ENCODE data around the gene SERPINC1. TPM values are rescaled to one million over a fixed set of nuclear protein-coding genes. Genes with fewer than 3 reads are reported as not detected.

SERPINC1 gene
- total RNA-seq, 1 donor from 2014 or later, result not detected

DNA sequence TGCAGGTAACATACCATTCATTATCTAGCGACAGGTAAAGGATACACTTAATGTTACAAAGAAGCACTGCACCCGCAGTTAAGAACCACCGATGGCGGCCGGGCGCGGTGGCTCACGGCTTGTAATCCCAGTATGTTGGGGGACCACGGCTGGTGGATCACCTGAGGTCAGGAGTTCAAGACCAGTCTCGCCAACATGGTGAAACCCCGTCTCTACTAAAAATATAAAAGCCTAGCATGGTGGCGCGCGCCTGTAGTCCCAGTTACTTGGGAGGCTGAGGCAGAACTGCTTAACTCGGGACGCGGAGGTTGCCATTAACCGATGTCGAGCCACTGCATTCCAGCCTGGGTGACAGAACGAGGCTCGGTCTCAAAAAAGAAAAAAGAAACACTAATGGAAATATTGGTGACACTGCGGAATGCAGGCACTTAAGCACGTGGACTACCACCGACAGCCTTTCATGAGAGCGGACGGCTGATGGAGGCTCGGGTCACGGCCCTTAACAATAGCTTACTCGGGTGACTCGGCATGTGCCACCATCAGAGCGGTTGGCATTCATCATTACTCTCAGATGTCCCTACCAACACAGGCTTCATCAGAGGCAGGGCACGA lies 49.9 kb downstream of the SERPINC1 start:
- peak overlapping the region; percentile 78 for H3K27ac ChIP-seq (ENCODE audit: low read depth, low read length)
- no peak for TF ChIP-seq EZH2 (IDR thresholded peaks at IDR 0.05; ENCODE audit: insufficient read depth, low read length)
- TF ChIP-seq, protein P1, sequence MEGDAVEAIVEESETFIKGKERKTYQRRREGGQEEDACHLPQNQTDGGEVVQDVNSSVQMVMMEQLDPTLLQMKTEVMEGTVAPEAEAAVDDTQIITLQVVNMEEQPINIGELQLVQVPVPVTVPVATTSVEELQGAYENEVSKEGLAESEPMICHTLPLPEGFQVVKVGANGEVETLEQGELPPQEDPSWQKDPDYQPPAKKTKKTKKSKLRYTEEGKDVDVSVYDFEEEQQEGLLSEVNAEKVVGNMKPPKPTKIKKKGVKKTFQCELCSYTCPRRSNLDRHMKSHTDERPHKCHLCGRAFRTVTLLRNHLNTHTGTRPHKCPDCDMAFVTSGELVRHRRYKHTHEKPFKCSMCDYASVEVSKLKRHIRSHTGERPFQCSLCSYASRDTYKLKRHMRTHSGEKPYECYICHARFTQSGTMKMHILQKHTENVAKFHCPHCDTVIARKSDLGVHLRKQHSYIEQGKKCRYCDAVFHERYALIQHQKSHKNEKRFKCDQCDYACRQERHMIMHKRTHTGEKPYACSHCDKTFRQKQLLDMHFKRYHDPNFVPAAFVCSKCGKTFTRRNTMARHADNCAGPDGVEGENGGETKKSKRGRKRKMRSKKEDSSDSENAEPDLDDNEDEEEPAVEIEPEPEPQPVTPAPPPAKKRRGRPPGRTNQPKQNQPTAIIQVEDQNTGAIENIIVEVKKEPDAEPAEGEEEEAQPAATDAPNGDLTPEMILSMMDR (IDR thresholded peaks at IDR 0.05; ENCODE audit: insufficient read depth, low read depth, low read length), result no peak
- H3K4me1 ChIP-seq (ENCODE audit: insufficient read depth, low read length), result peaks cover 6% of the 10 kb centered on the region
- peak overlapping the region; percentile 98 for H3K4me3 ChIP-seq (ENCODE audit: insufficient read depth, low read depth, low read length)
- DNase-seq (ENCODE audit: low read depth) (no peak), FAIRE-seq (no peak)
- Mint-ChIP-seq H3K27ac (ENCODE audit: unreplicated experiment) (peak overlapping the region; percentile 99), H3K36me3 (ENCODE audit: low read depth, unreplicated experiment) (peaks cover 46% of the 10 kb centered on the region), H3K4me3 (ENCODE audit: unreplicated experiment) (peak overlapping the region; percentile 99), H3K4me1 (ENCODE audit: low read depth, unreplicated experiment) (peaks cover 25% of the 10 kb centered on the region), H3K27me3 (ENCODE audit: low read depth, unreplicated experiment) (no peaks in the 10 kb centered on the region), H3K9me3 (ENCODE audit: unreplicated experiment) (no peaks in the 10 kb centered on the region)
- peaks cover 49% of the 10 kb centered on the region for H3K36me3 ChIP-seq (ENCODE audit: insufficient read depth, low read length)
- no peaks in the 10 kb centered on the region for H3K27me3 ChIP-seq (ENCODE audit: insufficient read depth, low read length)
- no peak overlapping the region for H2AFZ ChIP-seq (ENCODE audit: low read depth, low read length)
- peaks cover 55% of the 10 kb centered on the region for H4K20me1 ChIP-seq (ENCODE audit: insufficient read depth, low read length)
- H3K9ac ChIP-seq (ENCODE audit: low read length), result peak overlapping the region; percentile 95
- H3K4me2 ChIP-seq (ENCODE audit: low read length), result peak overlapping the region; percentile 87
- H3K9me3 ChIP-seq (ENCODE audit: insufficient read depth, low read depth, low read length), result no peaks in the 10 kb centered on the region
- peaks cover 52% of the 10 kb centered on the region for H3K79me2 ChIP-seq (ENCODE audit: insufficient read depth, low read length)

DNA sequence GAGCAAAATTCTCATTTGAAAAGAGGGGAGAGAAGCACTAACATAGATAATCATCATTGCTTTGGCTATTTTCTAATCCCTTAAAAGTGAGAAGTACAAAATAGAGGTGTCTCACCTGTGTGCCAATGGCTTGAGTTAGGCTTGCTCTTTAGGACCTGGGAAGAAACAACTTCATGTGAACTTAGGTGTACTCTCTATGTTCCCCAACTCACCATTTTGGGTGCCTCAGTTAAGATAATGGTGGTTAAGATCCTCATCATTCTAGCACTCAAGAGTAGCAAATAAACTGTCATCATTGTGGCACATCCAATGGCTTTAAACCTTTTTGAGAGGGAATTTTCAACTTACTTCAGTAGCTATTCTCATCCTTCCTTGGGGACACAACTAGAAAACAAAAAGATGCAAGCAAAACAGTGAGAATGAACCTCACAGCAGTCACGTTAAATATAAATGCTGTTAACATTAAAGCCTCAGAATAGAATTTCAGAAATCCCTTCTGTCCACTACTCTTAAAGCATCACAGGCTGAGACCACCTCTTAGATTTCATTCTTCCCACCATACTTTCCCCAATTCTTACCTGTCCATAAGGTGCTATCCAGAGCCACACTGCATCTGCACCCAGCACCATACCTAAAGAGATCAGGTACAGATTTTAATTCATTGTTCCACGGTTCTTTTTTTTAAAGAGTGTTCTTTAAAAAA lies 50.6 kb downstream of the SERPINC1 start:
- Mint-ChIP-seq H3K36me3 (ENCODE audit: low read depth, unreplicated experiment) (peaks cover 46% of the 10 kb centered on the region), H3K27me3 (ENCODE audit: low read depth, unreplicated experiment) (no peaks in the 10 kb centered on the region), H3K4me1 (ENCODE audit: low read depth, unreplicated experiment) (peaks cover 25% of the 10 kb centered on the region), H3K27ac (ENCODE audit: unreplicated experiment) (peak overlapping the region; percentile 99), H3K9me3 (ENCODE audit: unreplicated experiment) (no peaks in the 10 kb centered on the region), H3K4me3 (ENCODE audit: unreplicated experiment) (peak overlapping the region; percentile 99)
- H4K20me1 ChIP-seq (ENCODE audit: insufficient read depth, low read length), result peaks cover 62% of the 10 kb centered on the region
- H2AFZ ChIP-seq (ENCODE audit: low read depth, low read length), result no peak overlapping the region
- H3K27ac ChIP-seq (ENCODE audit: low read depth, low read length), result peak overlapping the region; percentile 78
- TF ChIP-seq, protein P1 (IDR thresholded peaks at IDR 0.05; ENCODE audit: insufficient read depth, low read depth, low read length), result no peak
- no peak for TF ChIP-seq EZH2 (IDR thresholded peaks at IDR 0.05; ENCODE audit: insufficient read depth, low read length)
- H3K4me1 ChIP-seq (ENCODE audit: insufficient read depth, low read length), result peaks cover 6% of the 10 kb centered on the region
- H3K79me2 ChIP-seq (ENCODE audit: insufficient read depth, low read length), result peaks cover 52% of the 10 kb centered on the region
- peak overlapping the region; percentile 95 for H3K9ac ChIP-seq (ENCODE audit: low read length)
- H3K9me3 ChIP-seq (ENCODE audit: insufficient read depth, low read depth, low read length), result no peaks in the 10 kb centered on the region
- FAIRE-seq, result no peak
- no peaks in the 10 kb centered on the region for H3K27me3 ChIP-seq (ENCODE audit: insufficient read depth, low read length)
- DNase-seq (ENCODE audit: low read depth), result no peak
- H3K4me3 ChIP-seq (ENCODE audit: insufficient read depth, low read depth, low read length), result peak overlapping the region; percentile 98
- H3K4me2 ChIP-seq (ENCODE audit: low read length), result peak overlapping the region; percentile 87
- peaks cover 49% of the 10 kb centered on the region for H3K36me3 ChIP-seq (ENCODE audit: insufficient read depth, low read length)
